Smooth muscle cell of the umbilical artery (primary cell): Measurements from ENCODE around the gene HNRNPH1. TPM values are rescaled to one million over a fixed set of nuclear protein-coding genes. Genes with fewer than 3 reads are reported as not detected.

ENCODE experiments used
- total RNA-seq: library from RNA; depleted of rRNA; stranded (reverse); fragments of >200 nt; gene quantifications from 2 replicates; pipeline ENCODE4 v1.2.3, GENCODE V29; 2014

The HNRNPH1 gene
- total RNA-seq, result 443 and 574 TPM in 2 replicates

DNA sequence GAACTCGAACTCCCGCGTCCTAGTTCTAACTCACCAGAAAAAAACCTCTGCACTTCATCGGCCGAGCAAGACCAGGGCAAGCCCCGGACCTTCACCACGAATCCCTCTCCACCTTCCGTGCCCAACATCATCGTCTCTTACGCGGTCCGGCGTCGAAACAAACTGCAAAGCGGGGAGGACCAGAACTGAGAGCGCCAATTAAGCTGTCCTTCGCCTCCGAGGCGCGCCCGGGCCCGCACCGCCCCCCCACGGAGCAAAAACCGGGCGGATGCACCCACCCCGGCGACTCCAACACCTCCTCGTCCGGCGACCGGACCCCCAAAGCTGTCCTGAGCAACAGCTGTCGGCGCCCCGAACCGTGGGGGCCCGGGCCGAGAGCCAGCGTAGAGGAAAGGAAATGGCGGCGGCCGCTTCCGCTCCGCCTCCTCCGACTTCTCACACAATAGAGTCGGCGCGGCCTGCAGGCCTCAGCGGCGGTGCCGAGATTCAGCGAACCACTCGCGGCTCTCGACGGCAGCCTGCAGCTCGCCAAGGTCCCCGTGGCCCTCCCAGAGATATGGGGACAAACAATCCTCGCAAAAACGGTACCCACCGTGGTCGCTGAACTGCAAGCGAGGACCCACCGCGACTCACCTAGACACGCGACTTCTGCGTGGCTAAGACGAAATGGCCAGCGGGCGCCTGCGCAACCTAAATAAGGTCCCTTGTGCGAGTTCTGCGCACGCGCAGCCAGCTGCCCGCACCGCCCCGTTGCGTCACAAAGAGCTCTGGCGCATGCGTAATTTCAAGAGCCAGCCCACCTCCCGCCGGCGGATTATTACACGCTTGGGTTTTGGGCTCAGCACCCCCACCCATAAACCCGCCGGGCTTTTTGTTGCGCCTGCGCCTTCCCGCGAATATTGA lies at the start of gene HNRNPH1:
Gene HNRNPH1, minus strand, starts transcription at position 669 of the 903 bp plus-strand sequence. Its CDS starts 538 bp downstream, at position 131.

Other genes starting within 250 kb of the HNRNPH1 start
- gene RUFY1, start 73.1 kb downstream of the HNRNPH1 start, total RNA-seq, result 45.4 and 63.3 TPM in 2 replicates
- 0.23 TPM in 1 of 2 replicates, not detected in the other for gene CBY3, start 57.4 kb upstream of the HNRNPH1 start, total RNA-seq
- gene CANX, start 75.3 kb upstream of the HNRNPH1 start, total RNA-seq, result 1,153 and 1,230 TPM in 2 replicates
- 6.5 and 9.9 TPM in 2 replicates for gene MAML1, start 109.2 kb upstream of the HNRNPH1 start, total RNA-seq
- 0.59 and 1.0 TPM in 2 replicates for gene LTC4S, start 170.3 kb upstream of the HNRNPH1 start, total RNA-seq
- 154 and 261 TPM in 2 replicates for gene MGAT4B, start 183.2 kb upstream of the HNRNPH1 start, total RNA-seq
- gene SQSTM1, start 197.2 kb upstream of the HNRNPH1 start, total RNA-seq, result 861 and 954 TPM in 2 replicates
- 11.0 and 14.5 TPM in 2 replicates for gene MRNIP, start 235.1 kb upstream of the HNRNPH1 start, total RNA-seq